ENCODE data around the gene ZNF343. TPM values are rescaled to one million over a fixed set of nuclear protein-coding genes. Genes with fewer than 3 reads are reported as not detected.

ZNF343 gene
- total and polyA plus RNA-seq, 12 donors, result 3.2 to 7.1 (median 5.0) TPM

DNA sequence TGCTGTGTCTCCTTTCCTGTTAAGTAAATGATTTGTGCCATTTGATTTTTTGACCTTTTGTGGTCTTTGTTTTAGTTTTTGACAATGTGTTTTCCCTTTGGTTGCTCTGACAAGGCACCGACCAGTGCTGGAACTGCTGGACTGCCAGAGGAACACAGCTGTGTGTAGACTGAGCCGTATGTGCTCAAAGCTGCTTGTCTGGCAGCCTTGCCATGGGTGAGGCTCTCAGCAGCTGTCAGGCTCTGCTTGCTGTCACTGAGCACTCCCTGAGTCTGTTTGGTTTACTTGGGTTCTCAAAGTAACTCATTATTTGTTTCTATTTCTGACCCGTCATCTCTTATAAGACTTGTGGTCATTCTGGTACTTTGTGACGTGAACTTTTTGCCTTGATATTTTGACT lies 23.1 kb downstream of the ZNF343 start:
- TF ChIP-seq, protein P1, sequence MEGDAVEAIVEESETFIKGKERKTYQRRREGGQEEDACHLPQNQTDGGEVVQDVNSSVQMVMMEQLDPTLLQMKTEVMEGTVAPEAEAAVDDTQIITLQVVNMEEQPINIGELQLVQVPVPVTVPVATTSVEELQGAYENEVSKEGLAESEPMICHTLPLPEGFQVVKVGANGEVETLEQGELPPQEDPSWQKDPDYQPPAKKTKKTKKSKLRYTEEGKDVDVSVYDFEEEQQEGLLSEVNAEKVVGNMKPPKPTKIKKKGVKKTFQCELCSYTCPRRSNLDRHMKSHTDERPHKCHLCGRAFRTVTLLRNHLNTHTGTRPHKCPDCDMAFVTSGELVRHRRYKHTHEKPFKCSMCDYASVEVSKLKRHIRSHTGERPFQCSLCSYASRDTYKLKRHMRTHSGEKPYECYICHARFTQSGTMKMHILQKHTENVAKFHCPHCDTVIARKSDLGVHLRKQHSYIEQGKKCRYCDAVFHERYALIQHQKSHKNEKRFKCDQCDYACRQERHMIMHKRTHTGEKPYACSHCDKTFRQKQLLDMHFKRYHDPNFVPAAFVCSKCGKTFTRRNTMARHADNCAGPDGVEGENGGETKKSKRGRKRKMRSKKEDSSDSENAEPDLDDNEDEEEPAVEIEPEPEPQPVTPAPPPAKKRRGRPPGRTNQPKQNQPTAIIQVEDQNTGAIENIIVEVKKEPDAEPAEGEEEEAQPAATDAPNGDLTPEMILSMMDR (IDR thresholded peaks at IDR 0.05), result no peak
- peaks cover 0 to 100% (median 25%) of the 10 kb centered on the region in 9 donors for H3K36me3 ChIP-seq
- no peak overlapping the region for H3K4me3 ChIP-seq
- H3K27me3 ChIP-seq, result no peaks in the 10 kb centered on the region
- peaks cover 0 to 14% (median 5%) of the 10 kb centered on the region in 9 donors for H3K4me1 ChIP-seq
- 42 to 46% methylated on average over 4 of the region's 4 CpGs for WGBS, 2 donors
- peak overlapping the region in 6 of 10 donors; percentile 10 to 60 (median 52) for H3K27ac ChIP-seq
- DNase-seq, result peak; percentile 48 to 57
- peaks cover 0 to under 1% (median 0%) of the 10 kb centered on the region in 11 donors for H3K9me3 ChIP-seq
- intact Hi-C loops (cut with DNase I), result no loop called here
- ATAC-seq, result peak; percentile 90 to 99 (median 96)

DNA sequence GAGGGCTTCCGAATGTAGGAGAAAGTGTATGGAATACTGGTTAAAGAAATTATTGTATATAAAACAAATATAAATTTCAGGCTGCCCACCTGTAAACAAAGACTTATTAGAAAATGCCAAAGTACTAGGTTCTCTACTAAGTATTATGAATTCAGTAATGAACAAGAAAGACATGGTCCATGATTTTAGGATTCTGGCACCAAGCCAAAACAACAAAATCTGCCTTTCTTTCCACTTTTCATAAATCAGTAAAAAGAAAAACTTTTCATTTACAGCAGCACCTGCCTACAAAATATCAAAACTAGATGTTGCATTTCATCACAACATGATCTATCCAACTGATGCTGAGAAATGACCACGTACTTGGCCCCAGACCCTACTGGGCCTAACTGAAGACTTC lies 23.6 kb downstream of the ZNF343 start:
- 90 to 92% methylated on average over 2 of the region's 2 CpGs for WGBS, 2 donors
- no peak for DNase-seq
- intact Hi-C loops (cut with DNase I), result no loop called here
- Histone ChIP-seq H3K4me1 (peaks cover 0 to 14% (median 5%) of the 10 kb centered on the region in 9 donors), H3K4me3 (no peak overlapping the region), H3K27ac (peak overlapping the region in 5 of 10 donors; percentile 10 to 60 (median 54)), H3K9me3 (peaks cover 0 to 6% (median 0%) of the 10 kb centered on the region in 11 donors), H3K36me3 (peaks cover 0 to 100% (median 21%) of the 10 kb centered on the region in 9 donors), H3K27me3 (no peaks in the 10 kb centered on the region)
- no peak for ATAC-seq
- TF ChIP-seq, protein P1 (IDR thresholded peaks at IDR 0.05), result no peak

DNA sequence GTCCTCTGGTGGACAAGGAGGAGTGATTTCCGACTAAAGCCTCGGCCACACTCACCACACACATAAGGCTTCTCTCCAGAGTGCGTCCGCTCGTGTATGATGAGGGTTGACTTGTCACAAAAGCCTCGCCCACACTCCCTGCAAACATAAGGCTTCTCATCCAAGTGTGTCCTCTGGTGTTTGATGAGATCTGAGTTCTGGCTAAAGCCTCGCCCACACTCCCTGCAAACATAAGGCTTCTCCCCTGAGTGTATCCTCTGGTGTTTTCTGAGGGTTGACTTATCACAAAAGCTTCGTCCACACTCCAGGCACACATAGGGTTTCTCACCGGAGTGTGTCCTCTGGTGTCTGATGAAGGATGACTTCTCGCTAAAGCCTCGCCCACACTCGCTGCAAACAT lies 25.2 kb downstream of the ZNF343 start:
- H3K36me3 ChIP-seq, result peaks cover 0 to 91% (median 20%) of the 10 kb centered on the region in 9 donors
- H3K9me3 ChIP-seq, result peaks cover 0 to 6% (median 0%) of the 10 kb centered on the region in 11 donors
- 96 to 97% methylated on average over 12 of the region's 12 CpGs for WGBS, 2 donors
- no peak overlapping the region for H3K4me3 ChIP-seq
- H3K4me1 ChIP-seq, result peaks cover 0 to 14% (median 5%) of the 10 kb centered on the region in 9 donors
- intact Hi-C loops (cut with DNase I), result no loop called here
- no peaks in the 10 kb centered on the region for H3K27me3 ChIP-seq
- TF ChIP-seq, protein P1 (IDR thresholded peaks at IDR 0.05), result no peak
- no peak overlapping the region for H3K27ac ChIP-seq
- ATAC-seq (no peak), DNase-seq (no peak)

DNA sequence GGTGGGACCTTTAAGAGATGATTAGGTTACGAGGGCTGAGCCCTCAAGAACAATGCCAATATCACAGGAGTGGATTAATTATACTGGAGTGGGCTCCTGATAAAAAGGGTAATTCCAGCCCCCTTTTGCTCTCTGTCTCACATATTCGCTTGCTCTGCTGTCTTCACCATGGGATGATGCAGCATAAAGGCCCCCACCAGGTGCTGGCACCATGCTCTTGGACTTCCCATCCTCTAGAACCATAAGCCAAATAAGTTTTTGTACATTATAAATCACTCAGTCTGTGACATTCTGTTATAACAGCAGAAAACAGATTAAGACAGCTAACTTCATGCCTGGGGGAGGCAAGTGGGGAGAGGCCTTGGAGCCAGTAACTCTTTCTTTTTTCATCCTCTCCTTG lies 28.3 kb downstream of the ZNF343 start:
- H3K27me3 ChIP-seq, result no peaks in the 10 kb centered on the region
- peaks cover 0 to 9% (median 0%) of the 10 kb centered on the region in 11 donors for H3K9me3 ChIP-seq
- 94 to 100% methylated on average over 2 of the region's 2 CpGs for WGBS, 2 donors
- TF ChIP-seq, protein P1 (IDR thresholded peaks at IDR 0.05), result no peak
- DNase-seq, result no peak
- H3K27ac ChIP-seq, result no peak overlapping the region
- H3K4me3 ChIP-seq, result no peak overlapping the region
- peaks cover 0 to 60% (median 17%) of the 10 kb centered on the region in 9 donors for H3K36me3 ChIP-seq
- ATAC-seq, result no peak
- H3K4me1 ChIP-seq, result peaks cover 0 to 6% (median 2%) of the 10 kb centered on the region in 9 donors
- intact Hi-C loops (cut with DNase I), result no loop called here

Measured in heart right ventricle (tissue), 16 donors.